ENCODE data around the gene PRR33. TPM values are rescaled to one million over a fixed set of nuclear protein-coding genes. Genes with fewer than 3 reads are reported as not detected.

PRR33 gene
- total RNA-seq, 1 experiment from 2014 or later = not detected

DNA sequence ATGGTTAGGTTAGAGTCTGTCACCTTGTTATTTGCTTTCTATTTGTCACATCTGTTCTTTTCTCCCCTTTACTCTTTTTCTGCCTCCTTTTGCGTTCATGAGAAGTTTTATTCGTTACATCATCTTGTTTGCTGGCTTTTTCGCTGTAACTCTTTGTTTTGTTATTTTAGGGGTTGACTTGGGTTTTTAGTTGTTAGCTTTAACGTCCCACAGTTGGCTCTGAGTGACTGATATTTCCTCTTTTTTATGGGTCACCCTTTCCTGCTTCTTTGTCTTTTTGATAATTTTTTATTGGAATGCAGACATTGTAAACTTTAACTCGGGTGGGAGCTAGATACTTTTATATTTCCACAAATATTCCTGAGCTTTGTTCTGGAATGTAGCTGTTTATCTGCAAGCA is 14.5 kb upstream of the PRR33 start:
- ATAC-seq (no peak), DNase-seq (ENCODE audit: low read depth, low spot score) (no peak)
- Histone ChIP-seq H3K9me3 (ENCODE audit: control insufficient read depth in 1 of 2, insufficient read depth in 1 of 2, low read depth in 1 of 2, low read length in 2 of 2) (no peaks in the 10 kb centered on the region), H3K27ac (ENCODE audit: low read depth, low read length) (no peak overlapping the region), H3K4me2 (ENCODE audit: low read length) (no peak overlapping the region), H3K9me2 (ENCODE audit: insufficient read depth) (no peaks in the 10 kb centered on the region), H2AFZ (ENCODE audit: low read depth, low read length, poor library complexity, severe bottlenecking) (no peak overlapping the region), H3K9ac (ENCODE audit: low read length) (no peak overlapping the region), H3K4me3 (replicated peaks in 1 of 2; ENCODE audit: low read depth in 1 of 2, low read length in 2 of 2) (no peak overlapping the region), H4K20me1 (ENCODE audit: insufficient read depth) (no peaks in the 10 kb centered on the region), H3K27me3 (ENCODE audit: insufficient read depth, low read length) (no peaks in the 10 kb centered on the region), H3K36me3 (ENCODE audit: control insufficient read depth in 1 of 2, insufficient read depth in 2 of 2, low read length in 2 of 2) (no peaks in the 10 kb centered on the region), H3K4me1 (ENCODE audit: control insufficient read depth in 1 of 2, insufficient read depth in 2 of 2, low read length in 2 of 2) (no peaks in the 10 kb centered on the region), H3K79me2 (ENCODE audit: insufficient read depth, low read length) (no peaks in the 10 kb centered on the region)
- POLR2A ChIA-PET = no interaction called here
- RAD21 ChIA-PET (ENCODE audit: low non-redundant PET in 1 of 2, low total read pairs in 2 of 2, uncharacterized antibody in 2 of 2, unreplicated experiment in 2 of 2) = no interaction called here
- no TSS peak for BruUV-seq (replicated peaks)
- CTCF ChIA-PET = no interaction called here
- intact Hi-C loops (cut with micrococcal nuclease) = no loop called here
- TF ChIP-seq, protein P1, sequence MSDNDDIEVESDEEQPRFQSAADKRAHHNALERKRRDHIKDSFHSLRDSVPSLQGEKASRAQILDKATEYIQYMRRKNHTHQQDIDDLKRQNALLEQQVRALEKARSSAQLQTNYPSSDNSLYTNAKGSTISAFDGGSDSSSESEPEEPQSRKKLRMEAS (IDR thresholded peaks at IDR 0.05) = no peak
- TF ChIP-seq, protein P2, sequence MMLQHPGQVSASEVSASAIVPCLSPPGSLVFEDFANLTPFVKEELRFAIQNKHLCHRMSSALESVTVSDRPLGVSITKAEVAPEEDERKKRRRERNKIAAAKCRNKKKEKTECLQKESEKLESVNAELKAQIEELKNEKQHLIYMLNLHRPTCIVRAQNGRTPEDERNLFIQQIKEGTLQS (IDR thresholded peaks at IDR 0.05) = no peak
- TF ChIP-seq ZNF274 (IDR thresholded peaks at IDR 0.05; ENCODE audit: low read depth, low read length) = no peak
- no peak for TF ChIP-seq ELF1 (IDR thresholded peaks at IDR 0.05; ENCODE audit: borderline replicate concordance, low read depth)
- TF ChIP-seq EGR1 (IDR thresholded peaks at IDR 0.05; ENCODE audit: low read depth) = no peak
- TF ChIP-seq SIN3A (IDR thresholded peaks at IDR 0.05; ENCODE audit: low read depth) = no peak
- no peak for TF ChIP-seq ZFX (IDR thresholded peaks at IDR 0.05)
- no peak for TF ChIP-seq CEBPB (IDR thresholded peaks at IDR 0.05; ENCODE audit: low read depth)
- TF ChIP-seq SRF (IDR thresholded peaks at IDR 0.05; ENCODE audit: low read depth) = no peak
- no peak for TF ChIP-seq POLR2AphosphoS5 (IDR thresholded peaks at IDR 0.05; ENCODE audit: low read depth, low read length)
- TF ChIP-seq EZH2 (IDR thresholded peaks at IDR 0.05) = no peak
- no peak for TF ChIP-seq POLR2A (IDR thresholded peaks at IDR 0.05; ENCODE audit: borderline replicate concordance, extremely low read depth, insufficient read depth, insufficient read length)
- no peak for TF ChIP-seq JUND (IDR thresholded peaks at IDR 0.05)
- TF ChIP-seq EZH2phosphoT487 (IDR thresholded peaks at IDR 0.05; ENCODE audit: borderline replicate concordance) = no peak
- no peak for TF ChIP-seq CBX3 (IDR thresholded peaks at IDR 0.05; ENCODE audit: low read depth)
